Testis (tissue), 2 donors: Measurements from ENCODE around the gene CYP2J2.

Experiments
- CTCF ChIP-seq, 3 experiments: fragments of 450-650 bp in 2 of 3; fragments of 200-600 bp in 1 of 3; sonication (generic) in 1 of 3; IDR thresholded peaks; one replicate each; pipeline ENCODE4 v1.5.1; 2016 to 2019; ENCODE audit warnings: antibody characterized with exemption in 3 of 3, mild to moderate bottlenecking in 2 of 3, moderate library complexity in 1 of 3
- POLR2A ChIP-seq: fragments of 450-650 bp; IDR thresholded peaks from one replicate; pipeline ENCODE4 v1.6.1; 2017; ENCODE audit warnings: antibody characterized with exemption, mild to moderate bottlenecking, moderate library complexity

GRCh38 chr1:59949648-59950047, 23.1 kb upstream of the CYP2J2 start:
- TF ChIP-seq CTCF (IDR thresholded peaks at IDR 0.05) (no peak), POLR2A (no peak)
